ENCODE results near the gene PKD1.
A peak's percentile ranks its signal among the peaks of the same experiment; 100 is the strongest.
"Not testable (repeated sequence)": the region's sequence is repeated elsewhere in the genome, so short reads cannot be mapped to it uniquely, and the experiment has no call there.

Gene PKD1

GRCh38 chr16:2149630-2150417, 14.1 kb upstream of the PKD1 start:
- DNase-seq = peak; percentile 46

DNA sequence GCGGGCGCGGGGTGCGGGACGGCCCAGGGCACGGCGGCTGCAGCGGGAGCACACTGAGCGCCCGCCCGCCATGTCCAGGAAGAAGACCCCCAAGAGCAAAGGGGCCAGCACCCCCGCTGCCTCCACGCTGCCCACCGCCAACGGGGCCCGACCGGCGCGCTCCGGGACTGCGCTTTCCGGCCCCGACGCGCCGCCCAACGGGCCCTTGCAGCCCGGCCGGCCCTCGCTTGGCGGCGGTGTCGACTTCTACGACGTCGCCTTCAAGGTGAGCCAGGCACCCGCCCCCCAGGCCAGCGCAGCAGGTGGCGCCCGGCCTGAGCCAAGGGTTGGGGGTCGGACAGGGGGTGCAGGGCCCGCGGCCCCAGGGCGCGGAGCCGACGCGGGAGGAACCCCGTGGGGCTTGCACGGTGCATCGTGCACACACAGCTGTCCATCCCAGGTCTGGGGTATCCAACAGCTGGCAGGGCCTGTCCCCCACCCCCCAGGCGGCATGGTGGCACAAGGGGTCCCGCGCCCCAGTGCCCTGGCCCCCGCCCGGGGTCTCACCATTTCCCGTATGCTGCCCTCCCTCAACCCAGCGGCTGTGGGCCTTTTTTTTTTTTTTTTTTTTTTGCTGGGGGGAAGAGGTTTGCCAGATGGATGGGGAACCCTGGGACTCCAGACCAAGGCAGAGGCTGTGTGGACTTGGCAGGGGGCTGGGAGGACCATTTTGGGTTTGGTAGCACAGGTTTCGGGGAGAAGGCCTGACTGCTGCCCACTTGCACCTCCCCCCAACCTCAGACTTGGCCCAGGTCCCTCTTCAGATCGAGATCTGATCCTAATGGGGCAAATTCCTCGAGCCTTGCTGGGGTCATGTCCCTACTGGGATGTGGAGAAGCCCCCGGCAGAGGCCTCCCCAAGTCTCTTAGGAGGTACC, 13.3 kb upstream of the PKD1 start:
- DNase-seq = peak; percentile 38

DNA sequence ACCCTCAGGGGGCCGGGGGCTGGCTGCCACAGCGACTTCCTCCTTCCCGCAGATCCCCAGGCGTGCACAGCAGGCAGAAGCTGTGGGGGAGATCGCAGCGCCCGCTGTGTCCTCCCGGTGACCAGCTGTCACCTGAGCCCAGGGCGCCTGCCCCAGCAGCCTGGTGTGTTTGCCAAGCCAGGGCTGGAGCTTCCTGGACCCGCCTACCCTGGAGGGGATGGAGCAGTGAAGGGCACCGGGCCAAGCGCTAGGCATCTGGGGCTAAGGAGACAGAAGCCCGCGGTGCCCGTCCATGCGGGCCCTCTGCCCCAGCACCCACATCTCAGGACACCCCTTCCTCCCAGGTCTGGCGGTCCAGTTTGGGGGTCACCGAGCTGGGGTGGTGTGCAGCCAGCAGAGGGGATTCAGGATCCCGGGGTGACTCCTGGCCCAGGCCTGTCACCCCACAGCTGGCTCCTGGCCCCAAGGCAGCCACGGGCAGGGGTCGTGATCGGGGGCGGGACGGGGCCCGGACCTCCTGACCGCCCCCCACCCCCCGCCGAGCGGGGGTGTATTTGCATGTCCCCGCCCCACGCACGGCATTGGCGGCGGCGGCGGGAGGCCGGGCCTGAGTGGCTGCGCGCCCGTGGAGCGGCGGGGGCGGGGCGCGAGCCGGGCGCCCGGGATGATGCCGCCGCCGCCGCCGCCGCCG, 12.4 kb upstream of the PKD1 start, which contains the start of gene RAB26:
RAB26 (plus strand) TSS at position 645 of the 691 bp plus-strand sequence. CDS start 159 bp downstream, outside the sequence.
- DNase-seq = peak; percentile 68

- no peak for DNase-seq
Observed at GRCh38 chr16:2147378-2147777, 11.7 kb upstream of the PKD1 start.

- no peak for DNase-seq
Observed at GRCh38 chr16:2145843-2146242, 10.1 kb upstream of the PKD1 start.

DNA sequence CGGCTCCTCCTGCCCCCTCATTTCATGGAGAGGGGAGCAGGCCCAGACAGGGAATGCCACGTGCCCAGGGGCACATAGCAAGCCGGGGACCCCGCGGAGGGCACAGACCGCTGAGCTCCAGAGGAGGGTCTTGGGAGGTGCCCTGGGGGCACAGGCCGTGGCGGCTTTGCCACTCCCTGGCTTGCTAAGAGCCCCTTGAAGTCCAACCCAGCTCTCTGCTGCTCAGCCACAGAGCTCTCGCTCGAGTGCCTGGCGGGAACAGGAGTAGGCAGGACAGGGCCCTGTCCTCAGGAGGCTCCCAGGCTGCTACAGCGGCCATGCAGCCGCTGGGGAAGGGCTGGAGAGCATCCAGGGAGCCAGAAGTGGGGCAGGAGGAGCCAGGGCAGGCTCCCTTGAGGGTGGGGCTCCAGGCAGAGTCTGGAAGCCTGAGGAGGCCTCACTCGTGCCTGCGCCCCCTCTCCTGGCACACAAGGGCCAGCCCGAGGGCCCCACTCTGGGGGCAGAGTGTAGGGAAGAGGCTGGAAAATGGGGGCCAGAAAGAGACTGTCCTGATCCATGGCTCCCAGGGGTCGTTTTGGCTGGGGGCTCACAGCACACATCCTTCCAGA, 8.3 kb upstream of the PKD1 start:
- no peak for DNase-seq

- DNase-seq = no peak
Observed at GRCh38 chr16:2142942-2143877, 7.5 kb upstream of the PKD1 start.

DNA sequence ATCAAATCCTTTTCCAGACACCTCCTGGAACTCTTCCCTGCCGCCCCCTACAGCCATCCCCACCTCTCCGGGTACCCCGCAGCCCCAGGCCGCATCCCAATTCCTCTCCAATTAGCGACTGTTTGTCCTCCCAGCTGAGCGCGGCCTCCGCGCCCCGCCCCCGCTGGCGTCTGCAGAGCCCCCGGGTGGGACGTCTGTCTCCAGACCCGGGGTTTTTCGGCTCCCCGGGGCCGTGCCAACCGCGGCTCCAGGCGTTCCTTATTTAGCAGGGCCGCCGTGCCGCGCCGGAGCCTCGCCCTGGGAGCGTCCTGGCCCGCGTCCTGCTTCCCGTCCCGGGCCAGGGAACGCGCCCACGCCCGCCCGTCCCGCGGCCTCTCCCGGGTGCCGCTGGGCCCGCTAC, 627 bp downstream of the PKD1 start:
- not testable (repeated sequence) for DNase-seq

- DNase-seq = not testable (repeated sequence)
Observed at GRCh38 chr16:2133797-2134196, 1.9 kb downstream of the PKD1 start.

- not testable (repeated sequence) for DNase-seq
Observed at GRCh38 chr16:2129890-2130447, 5.7 kb downstream of the PKD1 start.

- not testable (repeated sequence) for DNase-seq
Observed at GRCh38 chr16:2129251-2129650, 6.4 kb downstream of the PKD1 start.

DNA sequence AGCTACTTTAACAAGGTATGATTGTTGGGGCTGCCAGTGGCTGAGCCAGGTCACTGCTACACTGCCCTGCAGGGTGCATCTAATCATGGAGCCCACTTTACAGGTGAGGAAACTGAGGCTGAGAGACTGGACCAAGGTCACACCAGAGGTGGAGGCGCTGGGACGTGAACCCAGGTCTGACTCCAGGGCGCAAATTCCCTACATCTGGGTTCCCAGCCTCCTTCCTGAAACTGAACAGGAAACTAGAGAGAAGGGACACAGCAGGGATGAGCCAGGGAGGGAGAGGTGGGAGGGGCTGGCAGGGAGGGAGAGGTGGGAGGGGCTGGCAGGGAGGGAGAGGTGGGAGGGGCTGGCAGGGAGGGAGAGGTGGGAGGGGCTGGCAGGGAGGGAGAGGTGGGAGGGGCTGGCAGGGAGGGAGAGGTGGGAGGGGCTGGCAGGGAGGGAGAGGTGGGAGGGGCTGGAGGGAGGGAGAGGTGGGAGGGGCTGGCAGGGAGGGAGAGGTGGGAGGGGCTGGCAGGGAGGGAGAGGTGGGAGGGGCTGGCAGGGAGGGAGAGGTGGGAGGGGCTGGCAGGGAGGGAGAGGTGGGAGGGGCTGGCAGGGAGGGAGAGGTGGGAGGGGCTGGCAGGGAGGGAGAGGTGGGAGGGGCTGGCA, 7.9 kb downstream of the PKD1 start:
- peak; percentile 20 for DNase-seq

- DNase-seq = not testable (repeated sequence)
Observed at GRCh38 chr16:2126928-2127556, 8.7 kb downstream of the PKD1 start.

DNA sequence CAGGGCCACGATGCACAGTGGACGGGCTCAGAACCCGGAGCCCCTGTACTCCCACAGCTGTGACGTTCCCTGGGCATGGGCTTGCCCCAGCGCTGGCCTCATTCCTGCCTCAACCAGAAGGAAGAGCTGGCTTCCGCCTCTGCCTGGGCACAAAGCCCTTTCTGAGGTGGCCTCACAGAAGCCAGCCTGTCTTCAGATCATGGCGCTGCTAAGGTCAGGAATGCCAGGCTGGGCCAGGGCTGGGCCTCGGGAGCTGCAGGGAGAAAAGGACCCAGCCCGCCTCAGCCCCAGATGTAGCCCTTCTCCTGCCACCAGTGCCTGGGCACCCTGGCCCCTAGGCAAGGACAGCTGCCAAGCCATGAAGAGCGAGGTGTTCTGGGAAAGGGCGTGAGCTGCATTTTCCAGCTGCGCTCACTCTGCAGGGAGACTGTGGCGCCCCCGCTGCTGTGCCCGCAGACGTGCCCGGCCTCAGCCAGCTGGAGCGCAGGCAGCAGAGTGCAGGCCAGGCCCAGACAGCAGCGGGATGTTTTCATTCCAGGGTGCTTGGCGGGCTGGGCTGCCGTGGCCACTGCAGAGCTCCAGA, 9.4 kb downstream of the PKD1 start:
- DNase-seq = not testable (repeated sequence)

DNA sequence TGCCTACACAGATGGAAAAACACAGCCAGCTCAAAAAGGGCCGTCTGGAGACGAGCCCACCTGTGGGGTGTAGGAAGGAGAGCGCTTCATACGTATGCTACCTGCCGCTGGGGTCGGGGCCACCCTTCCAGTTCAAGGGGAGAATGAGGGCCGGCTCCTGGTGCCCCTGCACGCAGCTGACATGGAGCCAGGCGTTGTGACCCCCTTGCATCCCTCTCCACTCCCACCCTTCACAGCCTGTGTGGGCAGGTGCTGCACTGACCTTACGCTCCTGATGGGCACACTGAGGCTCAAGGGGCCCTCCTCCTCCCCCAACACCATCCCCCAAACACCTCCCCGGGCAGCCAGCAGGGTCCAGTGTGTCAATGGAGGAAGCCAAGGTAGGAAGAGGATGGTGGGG, 10.1 kb downstream of the PKD1 start:
- not testable (repeated sequence) for DNase-seq

DNA sequence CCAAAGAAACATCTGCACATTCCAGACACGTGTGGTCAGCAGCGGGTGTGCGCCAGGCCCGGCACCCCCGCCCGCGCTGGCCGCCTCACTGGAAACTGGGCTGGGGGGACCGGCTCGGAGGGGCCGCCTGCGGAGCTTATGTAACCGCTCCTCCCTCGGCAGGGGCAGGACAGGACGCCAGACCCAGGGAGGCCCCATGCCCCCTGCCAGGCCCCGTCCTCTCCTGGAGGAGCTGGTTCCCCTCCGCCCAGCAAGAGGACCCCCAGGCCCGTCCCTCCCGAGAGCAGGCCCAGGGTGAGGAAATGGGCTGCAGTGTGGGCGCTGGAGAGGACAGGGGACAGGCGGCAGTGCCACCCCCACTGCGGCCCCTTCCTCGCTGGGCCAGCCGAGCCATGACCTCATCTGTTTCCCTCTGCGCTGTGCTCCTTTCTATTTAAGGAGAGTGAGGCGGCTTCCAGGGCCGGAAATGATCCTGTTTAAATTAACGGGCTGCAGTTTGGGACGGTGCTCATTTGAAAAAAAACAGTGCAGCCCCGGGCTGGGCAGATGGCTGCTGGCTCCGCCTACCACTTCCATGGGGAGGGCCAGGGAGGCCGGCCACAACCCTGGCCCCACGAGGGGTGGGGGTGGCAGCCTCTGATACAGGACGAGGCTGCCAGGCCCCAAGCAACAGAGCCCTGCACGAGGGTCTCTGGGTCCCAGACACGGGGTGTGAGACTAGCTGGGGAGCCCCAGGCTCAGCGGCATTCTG, 10.8 kb downstream of the PKD1 start:
- peak; percentile 16 for DNase-seq

GRCh38 chr16:2124377-2124693, 11.4 kb downstream of the PKD1 start:
- not testable (repeated sequence) for DNase-seq

GRCh38 chr16:2123706-2124376, 11.9 kb downstream of the PKD1 start:
- DNase-seq = not testable (repeated sequence)

All from hematopoietic multipotent progenitor cell treated with erythropoietin and hydrocortisone succinate and interleukin-3 and kit ligand, for 8 days (in vitro differentiated cells).